Lower lobe of right lung (tissue), 2 donors: ENCODE measurements around the gene BSN. TPM values are rescaled to one million over a fixed set of nuclear protein-coding genes. Genes with fewer than 3 reads are reported as not detected.

Source experiments
- ATAC-seq, 2 donors: fragments of 200-7000 bp; cut with Tn5 transposase; one replicate each; pipeline ENCODE4 v1.9.1; 2020 to 2022; ENCODE audit warnings: mild to moderate bottlenecking in 2 of 2, moderate library complexity in 2 of 2
- DNase-seq: peaks from one replicate; pipeline ENCODE4 v3.0.0-alpha.2; 2020
- H3K27ac ChIP-seq: fragments of 200-600 bp; one replicate; pipeline ENCODE4 v1.8.0; 2022
- H3K27me3 ChIP-seq: fragments of 200-600 bp; one replicate; pipeline ENCODE4 v1.8.0; 2022; ENCODE audit warnings: low read depth
- H3K36me3 ChIP-seq: fragments of 200-600 bp; one replicate; pipeline ENCODE4 v1.8.0; 2022; ENCODE audit warnings: mild to moderate bottlenecking
- H3K4me1 ChIP-seq: fragments of 200-600 bp; one replicate; pipeline ENCODE4 v1.8.0; 2022
- H3K4me3 ChIP-seq: fragments of 200-600 bp; one replicate; pipeline ENCODE4 v1.8.0; 2022; ENCODE audit warnings: mild to moderate bottlenecking
- H3K9me3 ChIP-seq: fragments of 200-600 bp; one replicate; pipeline ENCODE4 v1.8.0; 2022
- CTCF ChIP-seq: fragments of 200-600 bp; IDR thresholded peaks from one replicate; pipeline ENCODE4 v1.8.0; 2022; ENCODE audit warnings: antibody characterized with exemption, mild to moderate bottlenecking
- intact Hi-C: fragments of 100-400 bp; cut with DNase I; formaldehyde crosslinking; loops from one replicate; pipeline ENCODE4 v1.11.0; 2022
- total RNA-seq: library from RNA; stranded (reverse); fragmentation: NEBNext Ultra II Directional; extraction: Animal tissue kit (Norgen Biotek cat#: 25700); gene quantifications from one replicate; pipeline ENCODE4 v1.2.1, GENCODE V29; 2021
- donor health status: DM: no; HTN: yes; CAD: no; lungs with severe emphysema.

BSN gene
- total RNA-seq, 1 donor from 2014 or later: 0.35 TPM

- no peaks in the 10 kb centered on the region for H3K4me1 ChIP-seq
- DNase-seq (no peak), ATAC-seq (no peak)
- TF ChIP-seq CTCF: no peak
- intact Hi-C loops: no loop called here
- no peaks in the 10 kb centered on the region for H3K27me3 ChIP-seq
- no peak overlapping the region for H3K27ac ChIP-seq
- H3K4me3 ChIP-seq: no peak overlapping the region
- no peaks in the 10 kb centered on the region for H3K36me3 ChIP-seq
- peaks cover 4% of the 10 kb centered on the region for H3K9me3 ChIP-seq
Observed at GRCh38 chr3:49610666-49611280, 56.5 kb downstream of the BSN start.

- Histone ChIP-seq H3K36me3 (no peaks in the 10 kb centered on the region), H3K4me1 (no peaks in the 10 kb centered on the region), H3K9me3 (peaks cover 4% of the 10 kb centered on the region), H3K4me3 (no peak overlapping the region), H3K27me3 (no peaks in the 10 kb centered on the region), H3K27ac (no peak overlapping the region)
- DNase-seq (no peak), ATAC-seq (no peak)
- no peak for TF ChIP-seq CTCF
- intact Hi-C loops: no loop called here
Observed at GRCh38 chr3:49611291-49611690, 57.0 kb downstream of the BSN start.

GRCh38 chr3:49611719-49612118, 57.4 kb downstream of the BSN start:
- no peak overlapping the region for H3K4me3 ChIP-seq
- H3K27me3 ChIP-seq: no peaks in the 10 kb centered on the region
- peaks cover 4% of the 10 kb centered on the region for H3K9me3 ChIP-seq
- intact Hi-C loops: no loop called here
- H3K36me3 ChIP-seq: no peaks in the 10 kb centered on the region
- TF ChIP-seq CTCF: no peak
- ATAC-seq: no peak
- DNase-seq: no peak
- no peaks in the 10 kb centered on the region for H3K4me1 ChIP-seq
- no peak overlapping the region for H3K27ac ChIP-seq

GRCh38 chr3:49614936-49615335, 60.7 kb downstream of the BSN start:
- intact Hi-C loops: no loop called here
- no peaks in the 10 kb centered on the region for H3K36me3 ChIP-seq
- H3K4me1 ChIP-seq: no peaks in the 10 kb centered on the region
- H3K27me3 ChIP-seq: no peaks in the 10 kb centered on the region
- no peak overlapping the region for H3K27ac ChIP-seq
- H3K9me3 ChIP-seq: peaks cover 4% of the 10 kb centered on the region
- TF ChIP-seq CTCF: no peak
- no peak overlapping the region for H3K4me3 ChIP-seq
- ATAC-seq (no peak), DNase-seq (no peak)

GRCh38 chr3:49616061-49616460, 61.8 kb downstream of the BSN start:
- intact Hi-C loops: no loop called here
- no peak for TF ChIP-seq CTCF
- Histone ChIP-seq H3K36me3 (no peaks in the 10 kb centered on the region), H3K9me3 (peaks cover 4% of the 10 kb centered on the region), H3K27ac (no peak overlapping the region), H3K27me3 (no peaks in the 10 kb centered on the region), H3K4me3 (no peak overlapping the region), H3K4me1 (no peaks in the 10 kb centered on the region)
- DNase-seq (no peak), ATAC-seq (no peak)
